ENCODE results near the gene KAZN.

DNA sequence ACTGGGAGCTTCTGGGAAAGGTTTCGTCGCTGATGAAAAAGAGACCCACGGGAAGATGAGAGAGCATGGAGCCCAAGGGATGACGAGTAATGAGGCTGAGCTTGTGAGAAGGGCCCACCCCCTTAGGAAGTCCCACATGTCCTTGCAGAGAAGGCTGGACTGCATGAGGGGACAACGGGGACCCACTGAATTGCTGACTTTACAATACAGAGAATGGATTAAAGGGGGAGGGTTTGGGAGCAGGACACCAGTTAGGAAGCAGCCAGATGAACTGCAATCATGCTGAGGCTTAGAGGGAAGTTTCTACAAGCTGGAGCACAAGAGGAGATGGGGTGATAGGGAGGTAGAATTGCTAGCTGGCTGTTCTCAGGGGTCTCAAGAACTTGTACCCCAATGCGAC, 549.5 kb downstream of the KAZN start:
- no peak for TF ChIP-seq NFIC (IDR thresholded peaks at IDR 0.05; ENCODE audit: borderline replicate concordance)
- TF ChIP-seq GABPA (IDR thresholded peaks at IDR 0.05; ENCODE audit: low read depth), result no peak
- TF ChIP-seq, protein P1, sequence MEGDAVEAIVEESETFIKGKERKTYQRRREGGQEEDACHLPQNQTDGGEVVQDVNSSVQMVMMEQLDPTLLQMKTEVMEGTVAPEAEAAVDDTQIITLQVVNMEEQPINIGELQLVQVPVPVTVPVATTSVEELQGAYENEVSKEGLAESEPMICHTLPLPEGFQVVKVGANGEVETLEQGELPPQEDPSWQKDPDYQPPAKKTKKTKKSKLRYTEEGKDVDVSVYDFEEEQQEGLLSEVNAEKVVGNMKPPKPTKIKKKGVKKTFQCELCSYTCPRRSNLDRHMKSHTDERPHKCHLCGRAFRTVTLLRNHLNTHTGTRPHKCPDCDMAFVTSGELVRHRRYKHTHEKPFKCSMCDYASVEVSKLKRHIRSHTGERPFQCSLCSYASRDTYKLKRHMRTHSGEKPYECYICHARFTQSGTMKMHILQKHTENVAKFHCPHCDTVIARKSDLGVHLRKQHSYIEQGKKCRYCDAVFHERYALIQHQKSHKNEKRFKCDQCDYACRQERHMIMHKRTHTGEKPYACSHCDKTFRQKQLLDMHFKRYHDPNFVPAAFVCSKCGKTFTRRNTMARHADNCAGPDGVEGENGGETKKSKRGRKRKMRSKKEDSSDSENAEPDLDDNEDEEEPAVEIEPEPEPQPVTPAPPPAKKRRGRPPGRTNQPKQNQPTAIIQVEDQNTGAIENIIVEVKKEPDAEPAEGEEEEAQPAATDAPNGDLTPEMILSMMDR (IDR thresholded peaks at IDR 0.05), result no peak
- no peak for TF ChIP-seq RAD21 (IDR thresholded peaks at IDR 0.05; ENCODE audit: low read length)
- TF ChIP-seq EP300 (IDR thresholded peaks at IDR 0.05; ENCODE audit: borderline replicate concordance in 1 of 2, low read depth in 1 of 2, low read length in 1 of 2), result no peak
- no peak for TF ChIP-seq FOSL2 (IDR thresholded peaks at IDR 0.05; ENCODE audit: borderline replicate concordance, low read depth)
- TF ChIP-seq SMC3 (IDR thresholded peaks at IDR 0.05; ENCODE audit: low read depth, low read length), result no peak
- no peak for TF ChIP-seq POLR2AphosphoS5 (IDR thresholded peaks at IDR 0.05; ENCODE audit: low read depth, low read length)
- TF ChIP-seq EZH2phosphoT487 (IDR thresholded peaks at IDR 0.05; ENCODE audit: borderline replicate concordance, low read depth), result no peak
- no peak for TF ChIP-seq YY1 (IDR thresholded peaks at IDR 0.05; ENCODE audit: low read depth)
